ENCODE measurements around the gene DMTF1.

The DMTF1 gene

DNA sequence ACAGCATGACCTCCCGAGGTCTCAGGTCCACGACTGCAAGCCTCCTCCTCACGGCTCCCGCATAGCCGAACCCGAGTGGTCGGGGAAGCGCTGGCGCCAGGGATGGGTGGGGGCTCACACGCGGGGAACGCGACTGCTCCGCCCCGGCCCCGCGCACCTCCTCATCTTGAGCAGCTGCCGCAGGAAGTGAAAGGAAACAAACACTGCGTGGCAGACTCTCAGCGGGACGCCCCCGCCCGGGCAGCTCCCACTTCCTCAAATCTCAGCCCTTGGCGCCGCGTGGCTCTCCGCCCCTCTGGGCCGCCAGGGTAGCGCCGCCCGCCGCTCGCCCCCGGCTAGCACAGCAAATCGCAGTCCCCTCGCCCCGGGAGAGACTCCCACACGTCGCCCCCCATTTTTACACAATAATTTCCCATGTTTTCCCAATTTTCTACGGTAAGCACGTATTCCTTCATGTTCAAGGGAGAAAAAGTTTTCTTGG, 67.3 kb downstream of the DMTF1 start, which contains the start of gene TMEM243:
Gene TMEM243 (minus strand): TSS at position 188 of the 481 bp plus-strand sequence. CDS start 229 bp downstream, outside the sequence.
- H3K9me3 ChIP-seq (ENCODE audit: control insufficient read depth, insufficient read depth, low read depth, low read length) = no peaks in the 10 kb centered on the region
- peaks cover 0 to 14% of the 10 kb centered on the region in 2 experiments; a peak in 2 of 3 replicates for H3K36me3 ChIP-seq (ENCODE audit: control insufficient read depth in 2 of 2, insufficient read depth in 1 of 2, low read length in 2 of 2)
- CTCF ChIA-PET = interaction anchor here (0.6 kb wide), 1 partner anchor 17 kb away, joined by 6 read pairs; no protein-coding TSS in a partner anchor
- peak within 1 kb of the TSS; percentile 92 for H3K4me3 ChIP-seq (ENCODE audit: low read depth, low read length)
- peak within 1 kb of the TSS; percentile 64; the same call in 1 of the 2 replicates for H3K27ac ChIP-seq (ENCODE audit: extremely low read depth, low read depth, low read length)
- POLR2A ChIA-PET = interaction anchor here (1.2 to 3.5 kb wide), 6 partner anchors 11 to 714 kb away, joined by 3 to 33 read pairs (median 4); partner anchors contain the start of genes ADAM22, CROT, DMTF1 and ELAPOR2
- H3K4me1 ChIP-seq (ENCODE audit: control insufficient read depth, insufficient read depth, low read length) = no peaks in the 10 kb centered on the region
- peak; percentile 34; the same call in 1 of the 2 replicates for TF ChIP-seq CTCF (tag by site-specific recombination; IDR thresholded peaks at IDR 0.05)
- peak; percentile 80 for TF ChIP-seq EGR2 (tag by site-specific recombination; IDR thresholded peaks at IDR 0.05; ENCODE audit: low read depth)
- peak; percentile 8; the same call in 1 of the 2 replicates for TF ChIP-seq GLIS1 (tag by site-specific recombination; IDR thresholded peaks at IDR 0.05)
- peak; percentile 63 for TF ChIP-seq GLIS2 (tag by site-specific recombination; IDR thresholded peaks at IDR 0.05)
- peak; percentile 29; the same call in 1 of the 2 replicates for TF ChIP-seq IKZF3 (tag by site-specific recombination; IDR thresholded peaks at IDR 0.05)
- TF ChIP-seq SP2 (tag by site-specific recombination; IDR thresholded peaks at IDR 0.05) = peak; percentile 58
- peak; percentile 16; the same call in 1 of the 2 replicates for TF ChIP-seq ZNF501 (tag by site-specific recombination; IDR thresholded peaks at IDR 0.05)
- peak; percentile 63 for TF ChIP-seq ZIC2 (tag by site-specific recombination; IDR thresholded peaks at IDR 0.05)
- TF ChIP-seq ZFP37 (tag by site-specific recombination; IDR thresholded peaks at IDR 0.05) = 0 out of 2 replicates have a peak, but pooled peaks have one; percentile 42
- TF ChIP-seq SP3 (tag by site-specific recombination; IDR thresholded peaks at IDR 0.05) = peak; percentile 59
- no peak; the same call in 1 of the 2 replicates for TF ChIP-seq OSR2 (tag by site-specific recombination; IDR thresholded peaks at IDR 0.05)
- peak; percentile 61; the same call in 1 of the 2 replicates for TF ChIP-seq HIC1 (tag by site-specific recombination; IDR thresholded peaks at IDR 0.05)
- peak; percentile 49; the same call in 1 of the 2 replicates for TF ChIP-seq KLF8 (tag by site-specific recombination; IDR thresholded peaks at IDR 0.05)
- TF ChIP-seq ZNF660 (tag by site-specific recombination; IDR thresholded peaks at IDR 0.05) = 0 out of 2 replicates have a peak, but pooled peaks have one; percentile 17
- TF ChIP-seq ZNF423 (tag by site-specific recombination; IDR thresholded peaks at IDR 0.05) = 0 out of 2 replicates have a peak, but pooled peaks have one; percentile 45
- TF ChIP-seq PATZ1 (tag by site-specific recombination; IDR thresholded peaks at IDR 0.05) = peak; percentile 50; the same call in 1 of the 2 replicates
- no peak for TF ChIP-seq ZNF239 (tag by site-specific recombination; IDR thresholded peaks at IDR 0.05)
- peak; percentile 31; the same call in 1 of the 2 replicates for TF ChIP-seq KLF1 (tag by site-specific recombination; IDR thresholded peaks at IDR 0.05)
- no peak for TF ChIP-seq ZNF121 (tag by site-specific recombination; IDR thresholded peaks at IDR 0.05)
- TF ChIP-seq, protein P1, sequence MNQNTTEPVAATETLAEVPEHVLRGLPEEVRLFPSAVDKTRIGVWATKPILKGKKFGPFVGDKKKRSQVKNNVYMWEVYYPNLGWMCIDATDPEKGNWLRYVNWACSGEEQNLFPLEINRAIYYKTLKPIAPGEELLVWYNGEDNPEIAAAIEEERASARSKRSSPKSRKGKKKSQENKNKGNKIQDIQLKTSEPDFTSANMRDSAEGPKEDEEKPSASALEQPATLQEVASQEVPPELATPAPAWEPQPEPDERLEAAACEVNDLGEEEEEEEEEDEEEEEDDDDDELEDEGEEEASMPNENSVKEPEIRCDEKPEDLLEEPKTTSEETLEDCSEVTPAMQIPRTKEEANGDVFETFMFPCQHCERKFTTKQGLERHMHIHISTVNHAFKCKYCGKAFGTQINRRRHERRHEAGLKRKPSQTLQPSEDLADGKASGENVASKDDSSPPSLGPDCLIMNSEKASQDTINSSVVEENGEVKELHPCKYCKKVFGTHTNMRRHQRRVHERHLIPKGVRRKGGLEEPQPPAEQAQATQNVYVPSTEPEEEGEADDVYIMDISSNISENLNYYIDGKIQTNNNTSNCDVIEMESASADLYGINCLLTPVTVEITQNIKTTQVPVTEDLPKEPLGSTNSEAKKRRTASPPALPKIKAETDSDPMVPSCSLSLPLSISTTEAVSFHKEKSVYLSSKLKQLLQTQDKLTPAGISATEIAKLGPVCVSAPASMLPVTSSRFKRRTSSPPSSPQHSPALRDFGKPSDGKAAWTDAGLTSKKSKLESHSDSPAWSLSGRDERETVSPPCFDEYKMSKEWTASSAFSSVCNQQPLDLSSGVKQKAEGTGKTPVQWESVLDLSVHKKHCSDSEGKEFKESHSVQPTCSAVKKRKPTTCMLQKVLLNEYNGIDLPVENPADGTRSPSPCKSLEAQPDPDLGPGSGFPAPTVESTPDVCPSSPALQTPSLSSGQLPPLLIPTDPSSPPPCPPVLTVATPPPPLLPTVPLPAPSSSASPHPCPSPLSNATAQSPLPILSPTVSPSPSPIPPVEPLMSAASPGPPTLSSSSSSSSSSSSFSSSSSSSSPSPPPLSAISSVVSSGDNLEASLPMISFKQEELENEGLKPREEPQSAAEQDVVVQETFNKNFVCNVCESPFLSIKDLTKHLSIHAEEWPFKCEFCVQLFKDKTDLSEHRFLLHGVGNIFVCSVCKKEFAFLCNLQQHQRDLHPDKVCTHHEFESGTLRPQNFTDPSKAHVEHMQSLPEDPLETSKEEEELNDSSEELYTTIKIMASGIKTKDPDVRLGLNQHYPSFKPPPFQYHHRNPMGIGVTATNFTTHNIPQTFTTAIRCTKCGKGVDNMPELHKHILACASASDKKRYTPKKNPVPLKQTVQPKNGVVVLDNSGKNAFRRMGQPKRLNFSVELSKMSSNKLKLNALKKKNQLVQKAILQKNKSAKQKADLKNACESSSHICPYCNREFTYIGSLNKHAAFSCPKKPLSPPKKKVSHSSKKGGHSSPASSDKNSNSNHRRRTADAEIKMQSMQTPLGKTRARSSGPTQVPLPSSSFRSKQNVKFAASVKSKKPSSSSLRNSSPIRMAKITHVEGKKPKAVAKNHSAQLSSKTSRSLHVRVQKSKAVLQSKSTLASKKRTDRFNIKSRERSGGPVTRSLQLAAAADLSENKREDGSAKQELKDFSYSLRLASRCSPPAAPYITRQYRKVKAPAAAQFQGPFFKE (tag by site-specific recombination; IDR thresholded peaks at IDR 0.05; ENCODE audit: borderline replicate concordance) = no peak
- TF ChIP-seq ZNF140 (tag by site-specific recombination; IDR thresholded peaks at IDR 0.05) = no peak
- no peak for TF ChIP-seq ZSCAN23 (tag by site-specific recombination; IDR thresholded peaks at IDR 0.05)
- TF ChIP-seq SP7 (tag by site-specific recombination; IDR thresholded peaks at IDR 0.05) = peak; percentile 19; the same call in 1 of the 2 replicates
- TF ChIP-seq GFI1B (tag by site-specific recombination; IDR thresholded peaks at IDR 0.05) = peak; percentile 85
- no peak for TF ChIP-seq BCL11A (tag by site-specific recombination; IDR thresholded peaks at IDR 0.05; ENCODE audit: low read depth)
- no peak for TF ChIP-seq SETDB1 (IDR thresholded peaks at IDR 0.05; ENCODE audit: insufficient read length, low read length)
- no peak for TF ChIP-seq SALL2 (tag by site-specific recombination; IDR thresholded peaks at IDR 0.05; ENCODE audit: borderline replicate concordance)

Measured in HEK293 (cell line).